Activated CD4-positive, alpha-beta T cell treated with anti-CD3 and anti-CD28 coated beads, Interleukin-2, amount 50 U/mL, for 4 hours (primary cell): Measurements from ENCODE around the gene ASCC1.
"Not testable (repeated sequence)": the region's sequence is repeated elsewhere in the genome, so short reads cannot be mapped to it uniquely, and the experiment has no call there.

Source experiments
- DNase-seq, 2 experiments: peaks; one replicate each; pipeline ENCODE4 v3.0.0-alpha.2; 2020

ASCC1 gene

GRCh38 chr10:72215611-72216549 lies at the start of gene ASCC1, which contains the start of gene ANAPC16:
TSS of gene ASCC1 (minus strand) at chr10:72216276. CDS start at chr10:72213298, 2,978 bp downstream.
TSS of gene ANAPC16 (plus strand) at chr10:72216012. CDS start at chr10:72223915, 7,903 bp downstream.
- peak; percentile 89 for DNase-seq

- DNase-seq: no peak
Observed at GRCh38 chr10:72265508-72265907, 49.4 kb upstream of the ASCC1 start.

GRCh38 chr10:72264536-72264935 lies 48.5 kb upstream of the ASCC1 start:
- DNase-seq: no peak

GRCh38 chr10:72263613-72264241 lies 47.7 kb upstream of the ASCC1 start:
- no peak for DNase-seq

- no peak for DNase-seq
Observed at GRCh38 chr10:72261784-72262404, 45.8 kb upstream of the ASCC1 start.

GRCh38 chr10:72260976-72261783 lies 45.1 kb upstream of the ASCC1 start:
- DNase-seq: no peak

- peak; percentile 60 to 64 for DNase-seq
Observed at GRCh38 chr10:72260239-72260975, 44.3 kb upstream of the ASCC1 start.

- no peak for DNase-seq
Observed at GRCh38 chr10:72259491-72260238, 43.6 kb upstream of the ASCC1 start.

- DNase-seq: no peak
Observed at GRCh38 chr10:72258617-72259016, 42.5 kb upstream of the ASCC1 start.

- DNase-seq: no peak
Observed at GRCh38 chr10:72257051-72257892, 41.2 kb upstream of the ASCC1 start.

GRCh38 chr10:72255977-72256729 lies 40.1 kb upstream of the ASCC1 start:
- DNase-seq: no peak

- no peak for DNase-seq
Observed at GRCh38 chr10:72254813-72255568, 38.9 kb upstream of the ASCC1 start.

- DNase-seq: no peak
Observed at GRCh38 chr10:72253578-72253977, 37.5 kb upstream of the ASCC1 start.

- DNase-seq: no peak
Observed at GRCh38 chr10:72252972-72253371, 36.9 kb upstream of the ASCC1 start.

- DNase-seq: no peak
Observed at GRCh38 chr10:72251635-72252034, 35.6 kb upstream of the ASCC1 start.

GRCh38 chr10:72250666-72251065 lies 34.6 kb upstream of the ASCC1 start:
- no peak for DNase-seq

GRCh38 chr10:72249176-72249862 lies 33.2 kb upstream of the ASCC1 start:
- not testable (repeated sequence) for DNase-seq
